Activated T-helper 1 cell treated with anti-CD3 and anti-CD28 coated beads, Interleukin-2, amount 50 U/mL, for 16 hours (primary cell): ENCODE data around the gene NHS.

Source experiments
- DNase-seq, 2 donors: peaks; one replicate each; pipeline ENCODE4 v3.0.0-alpha.2; 2020; ENCODE audit warnings: low read depth in 1 of 2, low spot score in 1 of 2

NHS gene

GRCh38 chrX:17584248-17584681, 209.3 kb downstream of the NHS start:
- DNase-seq = no peak

DNA sequence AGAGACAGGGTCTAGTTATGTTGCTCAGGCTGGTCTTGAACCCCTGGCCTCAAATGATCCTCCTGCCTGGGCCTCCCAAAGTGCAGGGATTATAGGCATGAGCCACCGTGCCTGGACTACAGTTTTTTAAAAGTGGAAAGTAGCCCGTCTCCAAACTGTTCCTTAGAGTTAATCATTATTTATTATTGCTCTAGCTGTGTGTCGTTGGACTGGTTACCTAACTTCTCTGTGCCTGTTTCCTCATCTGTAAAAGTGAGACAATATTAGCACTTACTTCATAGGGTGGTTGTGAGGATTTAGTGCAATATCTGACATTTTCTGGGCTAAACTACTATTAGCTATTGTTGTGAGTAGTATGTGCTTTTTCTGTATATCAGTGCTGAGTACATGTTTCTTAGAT, 210.0 kb downstream of the NHS start:
- no peak for DNase-seq

GRCh38 chrX:17587366-17587765, 212.4 kb downstream of the NHS start:
- DNase-seq = no peak

GRCh38 chrX:17588303-17588702, 213.3 kb downstream of the NHS start:
- DNase-seq = no peak

DNA sequence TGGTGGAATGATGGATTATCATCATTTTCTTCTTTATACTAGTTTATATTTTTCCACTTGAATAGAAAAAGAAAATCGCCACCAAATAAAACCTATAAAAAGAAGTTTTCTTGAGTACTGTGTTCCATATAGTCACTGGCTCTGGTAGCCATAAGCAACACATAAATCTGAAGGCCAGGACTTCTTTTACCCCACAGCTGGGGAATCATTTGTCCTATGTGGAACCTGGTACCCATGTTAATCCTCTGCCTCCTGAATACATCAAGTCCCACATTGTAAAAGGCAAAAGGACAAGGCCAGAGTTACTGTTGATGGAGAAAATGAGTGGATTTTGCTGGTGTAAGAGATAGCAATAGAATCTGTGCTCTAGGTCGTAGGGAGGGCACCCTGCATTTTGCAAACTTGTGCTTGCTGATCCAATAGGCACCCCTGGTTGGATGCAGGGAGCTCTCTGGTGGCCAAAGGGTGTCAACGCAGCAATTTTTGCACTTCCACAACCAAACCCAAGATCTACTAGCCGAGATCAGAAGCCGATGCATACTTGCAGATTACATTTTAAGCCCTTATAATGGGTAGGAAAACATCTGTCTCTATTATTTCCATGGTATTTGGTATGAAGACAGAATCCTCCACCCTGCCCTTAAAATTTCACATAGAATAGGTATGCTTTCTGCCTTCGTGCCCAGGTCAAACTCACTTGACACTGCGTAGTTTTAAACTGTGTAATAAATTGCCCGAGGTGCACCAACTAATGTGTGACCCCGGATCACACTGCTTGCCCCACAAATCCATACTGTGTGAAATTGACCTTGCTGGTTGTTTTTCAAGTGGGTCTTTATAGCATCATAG, 216.1 kb downstream of the NHS start:
- DNase-seq = no peak

DNA sequence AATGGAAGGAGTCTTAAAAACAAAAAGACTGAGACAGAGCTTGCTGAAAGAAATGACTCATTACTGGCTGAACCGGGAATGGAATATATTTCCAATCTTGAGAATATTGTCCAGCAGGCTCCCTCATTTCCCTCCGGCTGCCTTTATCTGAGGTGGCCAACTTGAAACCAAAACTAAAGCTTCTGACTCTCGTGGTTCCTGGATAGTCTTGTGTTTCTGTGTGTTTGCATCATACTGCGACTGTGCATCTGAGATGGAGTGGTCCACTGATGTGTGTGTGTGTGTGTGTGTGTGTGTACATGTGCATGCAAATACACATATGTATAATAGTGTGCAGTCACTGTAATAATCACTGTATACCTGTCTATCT, 216.7 kb downstream of the NHS start:
- DNase-seq = no peak

DNA sequence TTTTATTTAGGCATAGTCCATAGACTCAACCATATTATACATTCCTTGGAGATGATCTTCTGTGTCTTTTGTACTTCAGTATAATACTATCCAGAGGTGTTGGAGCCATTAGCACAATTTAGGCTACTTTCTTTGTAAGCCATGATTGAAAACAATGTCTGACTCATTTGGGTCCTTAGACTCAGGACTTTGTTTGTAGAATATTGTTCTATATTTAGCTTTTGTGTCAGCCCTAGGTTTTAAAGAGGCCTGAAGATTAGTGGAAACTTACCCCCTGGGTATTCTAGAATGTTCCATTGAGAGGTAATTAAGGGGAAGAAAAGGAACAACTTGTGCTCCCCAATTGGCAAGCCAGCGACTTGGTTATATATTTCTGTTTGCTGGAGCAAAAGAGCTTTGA, 217.1 kb downstream of the NHS start:
- no peak for DNase-seq

DNA sequence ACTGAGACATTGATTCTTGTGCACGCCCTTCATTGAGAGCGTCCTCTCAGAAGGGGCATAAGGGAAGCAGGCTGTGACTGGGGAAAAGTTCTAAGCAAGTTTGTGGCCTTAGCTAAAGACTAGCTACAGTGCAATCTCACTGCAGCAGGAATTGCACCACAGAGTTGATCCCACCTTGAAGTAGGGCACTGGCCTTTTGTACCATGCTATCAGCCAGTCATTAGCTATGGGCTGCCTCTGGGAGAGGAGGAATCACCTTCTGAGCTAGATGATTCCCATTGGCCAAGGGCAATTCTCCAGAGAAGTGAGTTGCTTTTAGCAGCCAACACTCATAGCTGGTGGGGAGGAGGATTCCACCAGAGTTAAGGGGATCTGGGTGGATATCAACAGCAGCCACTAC, 219.7 kb downstream of the NHS start:
- no peak for DNase-seq

DNA sequence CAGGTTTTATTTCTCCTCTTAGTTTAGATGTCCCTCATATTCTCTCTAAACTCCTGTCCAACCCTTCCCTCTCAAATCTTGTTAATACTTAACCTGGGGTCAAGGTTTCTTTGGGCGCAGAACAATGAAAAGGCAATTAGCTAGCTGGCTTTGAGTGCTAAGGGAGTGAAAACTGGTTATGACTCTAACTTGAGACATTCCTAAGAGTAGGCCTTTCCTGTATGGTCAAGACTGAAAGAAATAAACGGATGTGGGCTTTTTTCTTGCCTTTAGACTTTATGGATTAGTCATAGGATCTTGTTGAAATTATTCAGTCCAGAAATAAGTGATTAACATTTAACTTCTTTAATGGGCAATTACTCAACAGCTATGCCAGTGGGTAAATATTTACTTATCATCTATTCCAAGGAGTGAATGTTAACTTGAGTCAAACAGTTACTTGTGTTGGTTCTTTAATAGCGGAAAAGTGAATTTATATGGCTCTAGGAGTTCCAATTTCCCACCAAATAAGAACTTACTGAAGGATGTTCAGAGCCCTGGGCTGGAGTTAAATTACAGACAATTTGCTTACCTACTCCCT, 220.5 kb downstream of the NHS start:
- no peak for DNase-seq

DNA sequence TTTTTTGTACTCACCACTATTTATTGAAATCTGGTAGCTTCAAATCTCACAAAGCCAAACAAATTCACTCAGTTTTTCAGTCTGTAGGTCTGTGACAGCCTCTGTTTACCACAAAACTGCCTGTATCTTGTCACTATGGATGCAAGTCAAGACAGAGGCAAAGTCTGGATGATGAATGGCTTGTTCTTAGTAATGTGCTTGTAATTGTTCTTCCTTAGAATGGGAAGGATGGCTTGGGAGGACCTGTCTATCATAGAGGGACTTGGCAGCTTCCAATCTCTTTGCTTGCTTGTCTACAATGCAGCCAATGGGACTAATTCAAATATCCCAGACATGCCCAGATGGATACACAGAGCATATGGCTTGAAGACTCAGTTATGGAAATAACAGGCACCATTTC, 221.1 kb downstream of the NHS start:
- DNase-seq = no peak

DNA sequence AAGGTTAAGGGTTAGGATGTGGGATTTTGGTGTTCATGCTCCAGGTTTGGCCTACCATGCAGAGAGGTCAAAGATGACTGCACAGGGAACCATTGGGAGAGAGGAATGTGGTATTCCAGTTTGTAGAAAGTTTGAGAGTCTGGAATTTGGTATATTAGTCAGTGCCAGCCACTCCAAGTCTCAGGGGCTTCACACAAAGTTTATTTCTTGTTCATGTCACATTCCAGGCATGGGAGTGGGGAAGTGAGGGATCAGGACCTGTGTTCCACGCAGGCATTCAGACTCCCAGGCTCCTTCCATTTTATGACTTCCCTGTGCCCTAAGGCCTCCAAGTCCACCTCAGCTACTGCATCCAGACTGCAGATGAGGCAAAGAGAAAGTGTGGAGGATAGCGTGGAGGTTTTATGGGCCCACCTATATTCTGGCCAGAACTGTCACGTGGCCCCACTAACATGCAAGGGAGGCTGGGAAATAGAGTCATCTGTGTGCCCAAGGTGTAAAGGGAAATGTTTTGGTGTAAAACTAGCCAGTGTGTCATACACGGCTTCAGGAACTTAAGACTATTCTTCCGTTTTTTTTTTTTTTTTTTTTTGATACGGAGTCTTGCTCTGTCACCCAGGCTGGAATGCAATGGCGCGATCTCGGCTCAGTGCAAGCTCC, 221.7 kb downstream of the NHS start:
- DNase-seq = no peak

DNA sequence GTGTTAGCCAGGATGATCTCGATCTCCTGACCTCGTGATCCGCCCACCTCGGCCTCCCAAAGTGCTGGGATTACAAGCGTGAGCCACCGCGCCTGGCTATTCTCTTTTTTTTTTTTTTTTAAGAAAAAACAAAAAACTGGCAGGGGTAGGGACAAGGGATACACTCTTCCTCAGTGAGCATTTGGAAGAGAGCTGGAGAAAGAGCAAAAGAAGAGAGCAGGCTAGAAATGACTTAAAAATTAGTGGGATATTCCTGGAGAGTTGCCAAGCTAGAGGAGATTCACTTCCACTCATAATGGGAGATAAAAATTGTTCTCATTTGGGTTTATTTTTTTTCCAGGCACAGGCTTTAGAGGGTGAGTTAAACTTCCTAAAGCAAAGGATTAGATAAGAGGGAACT, 222.3 kb downstream of the NHS start:
- no peak for DNase-seq

GRCh38 chrX:17597836-17598439, 222.9 kb downstream of the NHS start:
- DNase-seq = no peak

DNA sequence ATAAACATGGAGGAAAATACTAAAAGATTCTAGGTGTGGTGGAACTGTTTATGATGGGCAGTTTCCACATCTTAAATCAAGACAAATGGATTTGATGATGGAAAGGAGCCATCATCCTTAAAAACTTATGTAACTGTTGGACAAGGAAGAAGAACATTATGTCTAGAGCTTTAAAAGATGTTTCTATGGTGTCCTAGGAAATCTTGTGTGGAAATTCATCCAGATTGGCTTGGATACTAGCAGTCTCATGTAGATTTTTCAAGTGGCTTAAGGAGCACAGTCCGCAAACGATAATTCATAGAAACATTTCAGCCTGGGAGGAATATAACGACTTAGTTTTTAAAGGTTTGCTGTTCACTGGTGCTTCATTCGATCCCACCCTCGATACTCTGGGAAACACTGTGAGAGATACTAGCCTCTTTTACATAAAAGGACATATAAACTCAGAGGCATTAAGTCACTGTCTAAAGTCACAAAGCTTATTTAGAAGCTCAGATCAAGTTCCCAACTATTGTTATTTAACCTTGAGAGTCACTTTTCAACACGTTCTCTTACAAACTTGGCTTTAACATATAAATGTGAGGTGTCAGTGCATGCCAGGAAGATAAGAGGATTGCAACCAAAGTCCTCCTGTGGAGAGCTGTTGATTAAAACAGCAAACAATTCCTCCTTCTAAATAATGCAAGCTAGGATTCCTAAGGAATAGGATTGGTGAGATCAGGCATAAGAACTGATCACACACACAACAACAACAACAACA, 226.6 kb downstream of the NHS start:
- no peak for DNase-seq

DNA sequence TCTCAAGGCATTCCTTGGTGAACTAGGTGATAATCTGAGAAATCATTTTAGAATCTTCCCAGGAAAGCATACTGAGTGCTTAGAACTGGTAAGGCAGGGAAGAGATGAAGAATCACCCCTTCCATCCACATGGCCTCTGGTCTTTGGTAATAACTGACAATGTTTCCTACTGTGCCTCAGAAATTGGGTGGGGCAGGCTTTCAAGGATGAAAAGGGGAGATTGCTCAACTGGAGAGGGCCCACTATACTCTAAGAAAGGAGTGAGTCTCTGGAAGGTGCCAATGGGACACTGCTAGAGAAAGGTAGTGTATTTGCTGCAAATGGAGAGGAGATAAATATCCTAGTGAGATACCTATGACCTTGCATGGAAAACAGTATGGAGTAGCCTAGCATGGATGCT, 227.2 kb downstream of the NHS start:
- no peak for DNase-seq

- no peak for DNase-seq
These were observed 228.2 kb downstream of the NHS start for GRCh38 chrX:17603196-17603595.

DNA sequence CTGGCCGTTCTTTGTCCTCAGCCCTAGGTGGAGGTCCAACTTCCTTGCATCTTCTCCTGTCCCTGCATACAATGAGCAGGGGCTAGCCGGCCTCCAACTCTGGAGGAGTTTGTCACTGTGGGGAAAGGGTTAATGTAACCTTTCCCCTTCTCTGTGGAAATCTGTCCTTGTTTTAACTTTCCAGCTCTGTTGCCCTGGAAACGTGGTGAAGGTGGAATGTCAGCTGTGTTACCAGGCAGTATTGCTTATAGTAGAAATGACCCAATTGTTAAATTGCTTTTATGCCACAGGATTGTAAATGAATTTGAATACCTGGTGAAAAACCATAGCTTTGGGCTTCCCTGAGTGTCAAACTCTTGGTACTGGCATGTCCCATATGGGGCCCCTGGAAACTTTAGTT, 230.7 kb downstream of the NHS start:
- DNase-seq = no peak

- no peak for DNase-seq
These were observed 231.2 kb downstream of the NHS start for GRCh38 chrX:17606231-17606630.

GRCh38 chrX:17608888-17609287, 233.9 kb downstream of the NHS start:
- no peak for DNase-seq

DNA sequence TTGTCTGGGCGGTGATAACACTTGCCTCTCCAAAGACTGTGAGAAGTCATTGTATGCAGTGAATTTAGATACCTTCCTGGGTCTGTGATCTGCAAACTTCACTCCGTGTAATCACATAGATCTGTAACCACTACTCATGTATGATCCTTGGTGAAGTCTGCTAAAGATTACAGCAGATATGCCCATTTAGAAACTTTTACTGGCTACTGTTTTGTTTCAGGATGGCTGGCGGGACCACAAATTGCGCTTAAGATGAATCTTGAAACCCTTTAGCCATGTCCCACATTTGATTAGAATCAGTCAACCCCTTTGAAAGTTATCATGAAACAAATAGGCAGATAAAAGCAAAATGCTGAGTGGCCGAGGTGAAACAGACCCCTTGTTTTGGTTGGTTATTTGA, 235.8 kb downstream of the NHS start:
- no peak for DNase-seq

DNA sequence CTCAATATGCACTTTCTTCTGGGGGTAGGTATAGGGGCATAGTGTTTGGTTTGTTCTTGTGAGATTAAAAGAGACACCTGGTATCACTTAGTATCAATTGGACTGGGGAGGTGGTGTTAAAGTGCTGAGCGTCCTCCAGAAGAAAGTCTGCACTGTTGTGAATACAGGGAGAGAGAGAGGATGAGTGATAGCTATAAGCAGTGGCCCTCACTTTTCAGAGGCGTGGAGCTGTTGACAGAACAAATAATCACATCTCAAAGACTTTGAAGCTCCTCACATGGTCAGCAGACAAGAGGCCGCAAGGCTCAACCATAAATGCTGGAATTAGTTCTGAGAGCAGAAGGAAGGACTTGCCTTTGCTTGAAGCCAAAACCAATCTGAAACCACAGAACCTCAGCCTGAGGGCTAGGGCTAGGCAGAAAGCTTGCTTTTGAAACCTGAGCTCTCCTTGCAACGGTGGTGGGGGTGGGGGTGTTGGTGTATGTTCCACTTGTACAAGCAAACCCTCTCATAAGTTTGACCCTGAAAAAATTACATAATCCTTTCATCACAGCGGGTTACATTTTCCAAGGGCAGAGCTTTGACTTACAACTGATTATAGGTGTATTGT, 239.1 kb downstream of the NHS start:
- DNase-seq = no peak
